Measurements from ENCODE around the gene ANKRD33. TPM values are rescaled to one million over a fixed set of nuclear protein-coding genes. Genes with fewer than 3 reads are reported as not detected.

Gene ANKRD33
- total RNA-seq, 1 donor from 2014 or later, result not detected

GRCh38 chr12:51867371-51867770 lies 20.5 kb upstream of the ANKRD33 start:
- H3K9me3 Mint-ChIP-seq, result no peaks in the 10 kb centered on the region
- DNase-seq (ENCODE audit: low read depth, low spot score), result no peak
- peaks cover 69% of the 10 kb centered on the region for H3K4me1 Mint-ChIP-seq
- H3K4me3 Mint-ChIP-seq, result peak overlapping the region; percentile 47
- peaks cover 19% of the 10 kb centered on the region for H3K27me3 Mint-ChIP-seq (ENCODE audit: low read depth)
- H3K27ac Mint-ChIP-seq (ENCODE audit: unreplicated experiment), result no peak overlapping the region
- no peaks in the 10 kb centered on the region for H3K36me3 Mint-ChIP-seq (ENCODE audit: low read depth)
- no peak for TF ChIP-seq CTCF (conservative IDR thresholded peaks at IDR 0.05)

DNA sequence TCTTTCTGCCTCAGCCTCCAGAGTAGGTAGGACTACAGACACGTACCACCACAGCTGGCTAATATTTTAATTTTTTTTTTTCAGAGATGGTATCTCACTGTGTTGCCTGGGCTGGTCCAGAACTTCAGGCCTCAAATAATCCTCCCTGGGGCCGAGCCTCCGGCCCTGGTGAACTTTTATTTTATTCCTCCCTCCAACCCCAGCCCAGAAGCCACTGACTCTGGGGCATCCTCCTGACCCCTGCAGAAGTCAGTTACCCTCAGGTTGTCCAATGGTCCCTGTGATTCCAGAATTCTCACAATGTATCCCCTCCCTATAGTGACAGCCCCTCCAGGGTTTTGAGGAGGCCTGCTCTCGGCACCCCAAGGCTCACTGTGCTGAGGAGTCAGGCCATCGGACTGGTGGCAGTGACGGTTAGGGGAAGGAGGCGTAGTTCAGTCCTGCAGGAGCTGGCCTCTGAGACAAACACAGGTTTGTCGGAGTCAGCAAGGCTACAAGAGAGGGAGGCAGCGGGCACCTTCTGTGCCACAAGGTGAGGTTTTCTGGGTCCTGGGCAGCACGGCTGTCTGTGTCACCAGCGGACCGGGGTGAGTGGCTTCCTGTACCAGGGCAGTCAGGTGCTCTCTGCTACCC lies 20.0 kb upstream of the ANKRD33 start:
- DNase-seq (ENCODE audit: low read depth, low spot score), result no peak
- Mint-ChIP-seq H3K4me3 (peak overlapping the region; percentile 77), H3K9me3 (no peaks in the 10 kb centered on the region), H3K36me3 (ENCODE audit: low read depth) (no peaks in the 10 kb centered on the region), H3K27ac (ENCODE audit: unreplicated experiment) (no peak overlapping the region), H3K27me3 (ENCODE audit: low read depth) (peaks cover 19% of the 10 kb centered on the region), H3K4me1 (peaks cover 72% of the 10 kb centered on the region)
- no peak for TF ChIP-seq CTCF (conservative IDR thresholded peaks at IDR 0.05)

DNA sequence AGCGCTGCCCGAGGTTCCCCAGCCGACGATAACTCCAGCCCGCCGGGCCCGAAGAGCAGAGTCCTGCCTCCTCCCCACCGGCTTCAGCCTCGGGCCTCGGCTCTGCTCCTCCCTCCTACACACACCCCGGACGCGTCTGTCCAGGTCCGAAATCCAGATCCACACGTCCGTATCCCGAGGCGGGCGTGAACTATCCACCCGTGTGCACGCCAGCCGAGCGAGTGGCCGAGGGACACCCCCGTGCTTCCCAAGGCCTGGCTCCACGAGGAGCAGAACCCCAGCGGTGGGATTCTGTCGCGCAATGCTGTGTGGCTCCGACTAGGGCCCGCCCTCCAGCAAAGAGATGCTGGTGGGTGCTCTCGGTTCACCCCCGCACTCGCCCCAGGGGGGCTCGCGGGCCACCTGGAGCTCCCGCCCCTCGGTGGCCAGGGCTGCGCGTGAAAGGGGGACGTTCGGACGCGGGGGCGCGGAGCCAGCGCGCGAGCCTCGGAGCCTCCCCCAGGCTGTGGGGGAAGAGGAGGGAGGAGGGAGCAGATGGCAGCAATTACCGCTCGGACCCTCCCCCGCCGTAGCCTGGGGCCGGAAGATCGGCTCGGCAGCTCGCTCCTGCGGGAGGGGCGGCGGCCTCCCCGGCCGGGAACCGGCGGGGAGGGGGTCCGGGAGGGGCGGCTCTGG lies 18.9 kb upstream of the ANKRD33 start:
- H3K4me1 Mint-ChIP-seq, result peaks cover 70% of the 10 kb centered on the region
- no peak for DNase-seq (ENCODE audit: low read depth, low spot score)
- H3K36me3 Mint-ChIP-seq (ENCODE audit: low read depth), result no peaks in the 10 kb centered on the region
- peaks cover 19% of the 10 kb centered on the region for H3K27me3 Mint-ChIP-seq (ENCODE audit: low read depth)
- no peak overlapping the region for H3K27ac Mint-ChIP-seq (ENCODE audit: unreplicated experiment)
- H3K4me3 Mint-ChIP-seq, result peak overlapping the region; percentile 77
- no peaks in the 10 kb centered on the region for H3K9me3 Mint-ChIP-seq
- TF ChIP-seq CTCF (conservative IDR thresholded peaks at IDR 0.05), result no peak

- H3K36me3 Mint-ChIP-seq (ENCODE audit: low read depth), result no peaks in the 10 kb centered on the region
- peaks cover 71% of the 10 kb centered on the region for H3K4me1 Mint-ChIP-seq
- DNase-seq (ENCODE audit: low read depth, low spot score), result no peak
- H3K4me3 Mint-ChIP-seq, result peak overlapping the region; percentile 58
- H3K27me3 Mint-ChIP-seq (ENCODE audit: low read depth), result peaks cover 19% of the 10 kb centered on the region
- H3K27ac Mint-ChIP-seq (ENCODE audit: unreplicated experiment), result no peak overlapping the region
- no peaks in the 10 kb centered on the region for H3K9me3 Mint-ChIP-seq
- TF ChIP-seq CTCF (conservative IDR thresholded peaks at IDR 0.05), result no peak
Observed at GRCh38 chr12:51869496-51869865, 18.4 kb upstream of the ANKRD33 start.

GRCh38 chr12:51869931-51870330 lies 18.0 kb upstream of the ANKRD33 start:
- DNase-seq (ENCODE audit: low read depth, low spot score), result no peak
- Mint-ChIP-seq H3K27me3 (ENCODE audit: low read depth) (peaks cover 19% of the 10 kb centered on the region), H3K9me3 (no peaks in the 10 kb centered on the region)

More at GRCh38 chr12:51869931-51870330, 18.0 kb upstream of the ANKRD33 start:
- no peak for TF ChIP-seq CTCF (conservative IDR thresholded peaks at IDR 0.05)
- Mint-ChIP-seq H3K36me3 (ENCODE audit: low read depth) (no peaks in the 10 kb centered on the region), H3K4me1 (peaks cover 67% of the 10 kb centered on the region), H3K4me3 (peak overlapping the region; percentile 58), H3K27ac (ENCODE audit: unreplicated experiment) (peak overlapping the region; percentile 47)

Data from neural crest cell (in vitro differentiated cells).